GM21737 (cell line): Measurements from ENCODE around the gene METTL9.
"Not testable (repeated sequence)": the region's sequence is repeated elsewhere in the genome, so short reads cannot be mapped to it uniquely, and the experiment has no call there.

ENCODE experiments used
- ATAC-seq: cut with Tn5 transposase; IDR thresholded peaks from one replicate; pipeline ENCODE4 v1.9.1; 2021; ENCODE audit warnings: mild to moderate bottlenecking, moderate library complexity; ENCODE audit not compliant: unreplicated experiment

METTL9 gene

DNA sequence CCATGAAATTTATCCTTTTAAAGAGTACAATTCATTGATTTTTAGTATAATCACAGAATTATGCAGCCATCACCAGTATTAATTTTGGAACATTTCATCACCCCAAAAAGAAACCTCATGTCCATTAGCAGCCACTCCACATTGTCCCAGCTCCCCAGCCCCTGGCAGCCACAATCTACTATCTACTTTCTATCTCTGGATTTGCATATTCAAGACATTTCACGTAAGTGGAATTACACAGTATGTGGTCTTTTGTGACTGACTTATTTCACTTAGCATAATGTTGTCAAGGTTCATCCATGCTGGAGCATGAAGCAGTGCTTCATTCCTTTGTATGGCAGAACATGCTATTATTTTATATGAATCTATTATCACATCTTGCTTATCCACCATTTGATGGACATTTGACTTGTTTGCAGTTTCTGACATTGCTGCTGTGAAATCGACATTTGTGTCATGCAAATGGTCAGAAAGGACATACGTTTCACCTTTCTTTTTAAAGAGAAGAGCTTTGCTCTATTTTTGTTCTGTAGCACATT is 10.7 kb downstream of the METTL9 start:
- ATAC-seq = no peak

DNA sequence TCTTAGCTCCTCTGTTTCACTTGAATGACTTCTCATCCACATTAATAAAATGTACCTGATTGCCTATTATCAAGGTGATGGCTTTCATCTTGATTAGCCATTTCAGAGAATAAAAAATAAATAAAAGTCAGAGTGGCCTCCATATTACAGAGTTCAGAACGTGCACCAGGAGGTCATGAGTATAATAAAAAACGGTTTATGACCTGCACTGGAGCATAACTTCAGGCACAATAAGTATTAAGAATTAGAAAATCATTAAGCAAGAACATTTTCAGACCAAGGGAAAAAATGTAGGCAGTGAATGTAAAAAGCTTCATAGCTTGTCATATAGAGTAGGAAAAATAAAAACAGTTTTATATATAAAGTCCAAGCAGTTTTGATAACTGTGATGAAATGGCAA is 11.4 kb downstream of the METTL9 start:
- ATAC-seq = no peak

DNA sequence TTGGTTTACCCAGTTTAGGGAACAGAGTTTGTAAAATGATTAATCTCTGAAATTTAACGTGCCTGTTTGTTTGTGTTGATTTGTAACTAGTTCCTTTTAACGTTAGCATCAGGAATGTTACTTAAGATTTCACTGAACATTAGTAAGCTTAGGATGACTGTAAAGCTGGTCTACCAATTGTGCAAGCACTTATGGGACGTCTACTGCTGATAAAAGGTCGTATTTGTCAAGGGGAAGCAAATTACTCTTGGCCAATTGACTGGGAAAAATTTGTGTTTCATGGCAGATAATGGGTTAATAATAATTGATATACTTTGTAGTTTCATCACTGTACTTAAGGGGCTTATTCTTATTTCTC is 11.8 kb downstream of the METTL9 start:
- no peak for ATAC-seq

DNA sequence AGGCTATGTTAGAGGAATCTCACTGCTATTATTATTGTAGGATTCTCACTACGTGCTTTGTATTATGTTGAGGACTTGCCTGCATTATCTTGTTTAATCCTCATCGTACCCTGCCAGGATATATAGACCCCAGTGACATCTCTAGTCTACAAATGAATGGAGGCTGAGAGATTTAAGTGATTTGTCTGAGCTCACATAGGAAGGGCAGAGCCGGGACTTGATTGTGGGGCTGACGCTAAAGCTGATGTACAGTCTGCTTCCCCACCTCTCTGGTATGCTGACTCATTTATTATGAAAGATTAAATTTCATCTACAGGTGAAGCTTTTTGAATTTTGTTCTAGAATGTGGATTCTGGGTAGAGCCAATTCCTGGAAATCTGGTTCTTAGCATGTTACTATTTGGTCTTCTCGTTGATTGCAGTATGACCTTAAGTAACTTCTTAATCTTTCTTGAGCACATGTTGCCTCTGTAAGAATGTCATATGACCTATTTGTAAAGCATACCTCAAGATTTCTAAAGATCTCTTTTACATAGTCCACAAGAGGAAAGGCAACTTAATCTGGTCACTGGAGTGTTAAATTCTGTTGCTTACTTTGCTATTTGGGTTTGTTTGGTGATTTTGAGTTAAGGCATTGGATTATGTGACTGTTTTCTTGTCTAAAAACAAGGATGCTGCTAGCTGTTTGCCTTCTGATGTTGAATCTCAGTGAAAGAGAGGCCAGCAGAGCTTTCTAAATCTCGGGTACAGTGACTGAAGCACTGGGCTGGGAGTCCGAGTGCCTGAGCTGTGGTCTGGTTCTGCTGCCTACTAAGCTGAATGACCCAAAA is 12.4 kb downstream of the METTL9 start:
- ATAC-seq = no peak

DNA sequence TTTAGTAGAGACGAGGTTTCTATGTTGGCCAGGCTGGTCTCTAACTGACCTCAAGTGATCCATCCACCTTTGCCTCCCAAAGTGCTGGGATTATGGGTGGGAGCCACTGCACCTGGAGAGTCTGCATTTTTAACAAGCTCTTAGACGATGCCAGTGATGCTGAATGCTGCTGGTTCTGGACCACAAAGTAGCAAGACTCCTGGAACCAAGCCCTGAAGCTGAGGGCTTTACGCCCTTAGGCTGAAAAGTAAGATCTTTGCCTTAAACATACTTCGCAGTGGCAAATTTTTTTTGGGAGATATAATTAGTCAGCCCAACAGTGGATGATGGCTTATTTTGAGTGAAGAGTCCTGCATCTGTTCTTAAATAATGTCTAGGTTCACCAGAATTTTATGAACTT is 14.0 kb downstream of the METTL9 start:
- ATAC-seq = no peak

DNA sequence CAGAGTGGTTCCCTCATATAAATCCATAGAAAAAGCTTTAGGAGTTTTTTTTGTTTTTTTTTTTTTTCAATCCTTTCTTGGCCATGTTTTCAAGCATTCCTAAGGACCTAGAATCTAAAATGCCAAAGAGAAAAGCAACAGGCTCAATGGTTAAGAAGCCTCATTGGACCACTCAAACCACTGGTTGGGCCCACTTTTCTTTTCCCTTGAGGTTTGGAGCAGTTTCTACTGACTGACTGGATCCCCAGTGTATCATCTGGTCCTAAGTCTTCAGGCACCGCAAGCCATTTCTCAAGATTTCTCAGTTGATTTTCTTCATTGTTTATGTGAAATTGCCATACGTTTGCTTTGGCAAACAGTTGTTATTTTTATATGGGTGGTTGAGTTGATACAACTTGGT is 14.4 kb downstream of the METTL9 start:
- ATAC-seq = no peak

DNA sequence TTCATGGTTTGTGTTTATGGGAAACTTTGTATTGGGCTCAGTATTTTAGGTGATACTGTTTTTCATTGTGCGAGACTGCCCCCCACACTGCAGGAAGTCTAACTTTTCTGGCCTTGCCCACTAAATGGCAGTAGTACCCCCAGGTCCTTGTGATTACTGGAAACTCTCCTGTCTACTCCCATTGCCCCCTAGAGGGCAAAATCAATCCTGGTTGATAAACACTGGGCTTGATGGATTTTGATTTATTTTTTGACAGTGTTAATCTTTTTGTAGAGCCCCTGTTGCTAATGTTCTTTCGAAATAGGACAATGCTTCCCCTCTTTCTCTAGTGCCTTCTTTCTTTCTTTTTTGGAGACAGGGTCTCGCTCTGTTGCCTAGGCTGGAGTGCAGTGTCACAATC is 15.5 kb downstream of the METTL9 start:
- ATAC-seq = no peak

DNA sequence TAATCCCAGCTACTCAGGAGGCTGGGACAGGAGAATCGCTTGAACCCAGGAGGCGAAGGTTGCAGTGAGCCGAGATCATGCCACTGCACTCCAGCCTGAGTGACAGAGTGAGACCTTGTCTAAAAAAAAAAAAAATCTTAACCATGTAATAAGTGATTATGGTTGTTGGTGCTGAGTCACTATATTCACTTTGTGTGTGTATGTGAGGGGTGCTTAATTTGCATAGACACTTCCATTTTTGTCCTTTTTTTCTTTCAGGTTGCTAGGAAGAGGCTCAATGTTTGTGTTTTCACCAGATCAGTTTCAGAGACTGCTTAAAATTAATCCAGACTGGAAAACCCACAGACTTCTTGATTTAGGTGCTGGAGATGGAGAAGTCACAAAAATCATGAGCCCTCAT is 18.2 kb downstream of the METTL9 start:
- no peak for ATAC-seq

DNA sequence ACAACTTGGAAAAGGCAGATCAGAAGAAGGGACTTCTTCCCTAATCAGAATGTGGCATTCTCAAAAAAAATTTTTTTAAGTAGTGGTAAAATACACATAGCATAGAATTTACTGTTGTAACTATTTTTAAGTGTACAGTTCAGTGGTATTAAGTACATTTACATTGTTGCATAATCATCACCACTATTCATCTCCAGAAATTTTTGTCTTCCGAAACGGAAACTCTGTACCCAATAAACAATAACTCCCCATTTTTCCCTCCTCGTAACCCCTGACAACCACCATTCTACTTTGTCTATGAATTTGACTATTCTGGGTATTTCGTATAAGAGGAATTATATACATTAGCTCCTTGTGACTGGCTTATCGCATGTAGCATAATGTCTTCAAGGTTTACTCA is 18.9 kb downstream of the METTL9 start:
- no peak for ATAC-seq

DNA sequence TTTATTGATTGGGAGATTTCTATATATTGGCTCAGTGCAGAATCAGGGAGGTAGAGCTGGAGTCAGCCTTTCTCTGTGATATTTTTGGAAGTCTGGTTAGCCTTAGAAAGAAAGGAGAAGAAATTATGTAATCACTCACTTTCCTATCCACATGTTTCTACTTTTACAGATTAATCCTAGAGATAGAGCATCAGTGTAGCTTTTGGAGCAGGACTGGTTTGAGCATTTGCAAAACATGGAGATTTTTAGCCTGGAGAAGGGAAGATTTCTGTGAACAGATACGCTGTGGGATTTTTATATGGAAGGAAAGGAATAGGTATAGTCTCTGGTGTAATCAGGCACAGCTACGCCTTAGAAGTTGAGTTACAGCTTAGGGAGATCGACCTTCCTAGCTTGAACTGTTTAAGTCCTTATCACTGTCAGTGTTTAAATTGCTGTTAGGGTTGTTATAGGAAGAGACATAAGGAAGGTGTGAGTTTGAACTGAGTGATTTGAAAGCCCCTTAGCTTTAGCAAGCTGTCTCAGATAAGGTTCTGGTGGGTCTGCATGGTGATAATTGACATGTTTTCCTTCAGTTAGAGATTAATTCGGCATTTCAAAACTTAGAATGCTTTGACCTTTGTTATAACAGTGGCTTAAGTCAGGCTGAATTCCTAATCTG is 20.5 kb downstream of the METTL9 start:
- no peak for ATAC-seq

DNA sequence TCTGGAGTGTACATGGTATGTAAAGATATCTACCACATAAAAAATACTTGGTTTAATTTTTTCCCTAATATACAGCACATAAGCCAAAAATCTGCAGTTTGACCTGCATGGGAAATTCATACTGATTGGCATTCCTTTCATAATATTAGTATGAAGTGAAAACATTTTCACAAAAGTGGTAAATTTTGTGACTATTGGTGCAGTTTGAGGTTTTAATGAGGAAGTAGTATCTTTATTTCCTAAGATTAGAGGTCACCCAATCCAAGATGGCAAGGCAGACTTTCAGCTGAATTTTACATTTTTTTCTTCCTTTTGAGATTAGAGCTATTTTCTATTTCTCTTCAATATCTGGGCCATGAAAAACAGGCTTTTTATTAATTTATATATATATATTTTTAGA is 21.2 kb downstream of the METTL9 start:
- ATAC-seq = no peak

DNA sequence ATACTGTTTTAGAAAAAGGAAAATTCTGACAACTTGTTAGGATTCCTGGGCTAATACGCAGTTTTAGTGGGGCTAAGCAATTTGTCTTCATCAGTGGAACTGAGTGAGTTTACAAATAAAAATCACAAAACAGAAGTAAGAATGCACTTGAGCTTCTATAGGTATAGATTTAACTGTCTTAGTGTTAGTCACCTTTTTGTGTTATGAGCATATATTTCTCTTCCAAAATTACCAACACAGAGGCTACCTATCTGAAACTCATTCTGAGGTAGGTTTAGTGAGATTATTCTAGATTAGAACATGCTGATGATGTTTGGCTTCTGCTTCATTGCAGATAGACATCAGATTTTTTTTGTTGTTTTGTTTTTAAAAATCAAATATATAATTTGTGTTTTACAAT is 23.2 kb downstream of the METTL9 start:
- no peak for ATAC-seq

DNA sequence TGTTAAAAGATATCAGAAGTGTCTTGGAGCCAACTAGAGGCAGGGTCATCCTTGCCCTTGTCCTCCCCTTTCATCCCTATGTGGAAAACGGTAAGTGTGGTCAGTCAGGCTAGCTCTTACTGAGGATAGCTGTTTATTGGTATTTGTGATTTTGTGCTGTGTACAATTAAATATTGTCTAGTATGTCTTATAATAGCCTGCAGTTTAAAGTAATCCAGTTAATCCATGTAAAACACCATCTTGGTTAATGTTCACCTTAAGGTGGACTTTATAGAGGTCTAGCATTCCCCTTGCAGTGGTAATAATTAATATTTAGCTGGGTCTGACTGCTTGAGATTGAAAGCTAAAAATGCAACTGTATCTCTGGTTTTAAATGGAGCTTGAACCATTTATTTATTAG is 25.6 kb downstream of the METTL9 start:
- ATAC-seq = no peak

DNA sequence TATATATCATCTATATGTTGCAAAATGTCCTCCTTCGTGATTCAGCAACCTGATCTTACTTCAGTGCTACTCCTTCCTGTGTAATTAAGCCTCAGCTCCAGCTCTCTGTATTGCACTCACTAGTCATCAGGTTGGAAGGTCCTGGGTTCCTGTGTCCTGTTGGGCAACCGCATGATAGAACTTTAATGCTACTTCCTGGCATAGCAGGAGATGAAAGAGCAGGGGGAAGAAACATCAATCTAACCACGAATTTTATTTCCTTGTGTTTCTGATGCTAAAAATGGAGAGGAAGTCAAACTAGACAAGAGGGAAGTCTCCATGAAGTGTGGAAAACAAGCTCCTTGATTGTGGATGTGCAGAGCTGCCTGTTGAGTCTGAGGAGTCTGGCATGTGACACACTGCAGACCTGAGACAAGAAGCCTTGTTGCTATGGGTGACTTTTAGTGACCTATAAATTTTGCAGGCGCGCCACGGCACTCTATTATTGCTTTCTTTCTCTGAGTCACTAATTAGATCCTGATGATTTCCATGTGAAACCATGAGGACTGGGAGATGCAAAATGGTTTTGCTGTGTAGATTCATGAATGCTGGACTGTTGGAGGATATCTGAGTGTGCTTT is 27.4 kb downstream of the METTL9 start:
- no peak for ATAC-seq

DNA sequence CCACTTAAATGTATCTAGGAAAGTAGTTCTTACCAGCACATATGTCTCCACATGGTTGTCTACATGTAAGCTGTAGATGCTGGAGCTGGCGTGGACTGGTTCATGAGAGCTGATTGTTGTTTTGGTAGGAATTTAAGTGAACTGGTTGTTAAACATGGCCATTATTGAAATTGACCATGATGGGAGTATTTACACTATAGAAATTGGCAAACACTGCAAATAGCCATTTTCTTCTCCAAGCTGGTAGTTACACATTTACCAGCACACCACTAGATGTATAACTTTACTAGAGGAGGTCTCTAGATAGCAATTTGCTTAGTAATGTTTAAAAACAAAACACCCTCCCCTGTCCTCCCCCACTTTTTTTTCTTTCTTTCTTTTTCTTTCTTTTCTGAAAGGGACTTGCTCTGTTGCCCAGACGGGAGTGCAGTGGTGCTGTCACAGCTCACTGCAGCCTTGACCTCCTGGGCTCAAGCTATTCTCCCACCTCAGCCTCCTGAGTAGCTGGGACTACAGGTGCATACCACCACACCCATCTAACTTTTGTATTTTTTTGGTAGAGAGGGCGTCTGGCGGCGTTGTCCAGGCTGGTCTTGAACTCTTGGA is 28.8 kb downstream of the METTL9 start:
- ATAC-seq = no peak

DNA sequence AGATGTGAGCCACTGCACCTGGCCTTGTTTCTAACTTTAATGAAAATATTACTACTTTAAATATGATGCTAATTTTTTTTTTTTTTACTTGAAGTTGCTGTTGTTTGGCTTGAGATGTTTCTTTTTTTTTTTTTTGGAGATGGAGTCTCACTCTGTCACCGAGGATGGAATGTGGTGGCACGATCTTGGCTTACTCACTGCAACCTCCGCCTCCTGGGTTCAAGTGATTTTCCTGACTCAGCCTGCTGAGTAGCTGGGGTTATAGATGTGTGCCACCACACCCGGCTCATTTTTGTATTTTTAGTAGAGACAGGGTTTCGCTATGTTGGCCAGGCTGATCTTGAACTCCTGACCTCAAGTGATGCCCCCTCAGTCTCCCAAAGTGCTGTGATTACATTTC is 29.4 kb downstream of the METTL9 start:
- ATAC-seq = no peak

DNA sequence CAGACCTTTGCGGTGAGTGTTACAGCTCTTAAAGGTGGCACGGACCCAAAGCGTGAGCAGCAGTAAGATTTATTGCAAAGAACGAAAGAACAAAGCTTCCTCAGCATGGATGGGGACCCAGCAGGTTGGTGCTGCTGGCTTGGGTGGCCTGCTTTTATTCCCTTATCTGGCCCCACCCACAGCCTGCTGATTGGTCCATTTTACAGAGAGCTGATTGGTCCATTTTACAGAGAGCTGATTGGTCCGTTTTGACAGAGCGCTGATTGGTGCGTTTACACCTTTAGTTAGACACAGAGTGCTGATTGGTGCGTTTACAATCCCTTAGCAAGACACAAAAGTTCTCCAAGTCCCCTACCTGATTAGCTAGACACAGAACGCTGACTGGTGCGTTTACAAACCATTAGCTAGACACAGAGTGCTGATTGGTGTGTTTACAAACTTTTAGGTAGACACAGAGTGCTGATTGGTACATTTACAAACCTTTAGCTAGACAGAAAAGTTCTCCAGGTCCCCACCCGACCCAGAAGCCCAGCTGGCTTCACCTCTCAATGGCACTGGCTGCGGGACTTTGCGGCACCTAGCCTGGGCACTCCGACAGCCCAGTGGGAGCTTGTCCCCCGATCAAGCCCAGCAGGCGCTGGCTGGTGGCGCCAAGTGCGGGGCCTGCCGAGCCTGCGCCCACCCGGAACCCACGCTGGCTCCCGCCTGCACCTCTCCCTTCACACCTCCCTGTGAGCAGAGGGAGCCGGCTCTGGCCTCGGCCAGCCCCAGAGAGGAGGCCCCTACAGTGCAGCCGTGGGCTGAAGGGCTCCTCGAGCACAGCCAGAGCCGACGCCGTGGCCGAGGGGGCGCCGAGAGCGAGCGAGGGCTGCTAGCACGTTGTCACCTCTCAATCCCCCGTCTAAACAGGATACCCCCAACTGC is 30.5 kb downstream of the METTL9 start:
- not testable (repeated sequence) for ATAC-seq

DNA sequence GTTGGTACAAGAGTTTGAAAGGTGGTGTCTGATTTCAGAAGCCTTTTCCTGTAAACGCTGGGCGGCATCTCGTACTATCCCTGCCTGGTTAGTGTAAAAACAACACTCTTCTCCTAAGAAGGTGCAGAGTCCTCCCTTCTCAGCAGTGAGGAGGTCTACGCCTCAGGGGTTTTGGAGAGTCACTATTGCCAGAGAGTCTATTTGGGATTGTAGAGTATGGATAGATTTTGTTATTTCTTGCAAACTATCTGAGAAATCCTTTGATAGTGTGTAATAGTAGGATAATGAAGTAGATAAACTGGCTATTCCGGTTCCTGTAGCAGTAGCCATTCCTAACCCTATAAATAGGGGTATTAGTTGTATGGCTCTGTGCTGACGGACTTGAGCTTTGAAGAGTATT is 31.5 kb downstream of the METTL9 start:
- not testable (repeated sequence) for ATAC-seq

DNA sequence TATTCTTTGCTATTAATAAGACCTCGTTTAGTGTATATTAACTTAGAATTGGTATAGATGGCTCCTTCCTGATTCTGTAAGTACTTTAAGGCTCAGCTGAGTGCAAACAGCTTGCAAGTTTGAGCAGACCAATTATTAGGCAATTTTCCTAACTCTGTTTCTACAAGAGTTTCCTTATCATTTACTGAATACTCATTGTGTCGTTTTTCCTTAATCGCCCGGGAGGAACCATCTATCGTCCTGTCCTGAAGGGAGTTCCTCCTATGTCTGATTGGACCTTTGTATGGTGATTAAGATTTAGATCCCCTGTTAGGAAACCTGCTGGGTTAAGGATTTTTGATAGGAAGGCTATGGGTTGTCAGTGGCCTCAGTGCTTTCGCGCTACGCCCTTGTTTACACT is 32.0 kb downstream of the METTL9 start:
- not testable (repeated sequence) for ATAC-seq

DNA sequence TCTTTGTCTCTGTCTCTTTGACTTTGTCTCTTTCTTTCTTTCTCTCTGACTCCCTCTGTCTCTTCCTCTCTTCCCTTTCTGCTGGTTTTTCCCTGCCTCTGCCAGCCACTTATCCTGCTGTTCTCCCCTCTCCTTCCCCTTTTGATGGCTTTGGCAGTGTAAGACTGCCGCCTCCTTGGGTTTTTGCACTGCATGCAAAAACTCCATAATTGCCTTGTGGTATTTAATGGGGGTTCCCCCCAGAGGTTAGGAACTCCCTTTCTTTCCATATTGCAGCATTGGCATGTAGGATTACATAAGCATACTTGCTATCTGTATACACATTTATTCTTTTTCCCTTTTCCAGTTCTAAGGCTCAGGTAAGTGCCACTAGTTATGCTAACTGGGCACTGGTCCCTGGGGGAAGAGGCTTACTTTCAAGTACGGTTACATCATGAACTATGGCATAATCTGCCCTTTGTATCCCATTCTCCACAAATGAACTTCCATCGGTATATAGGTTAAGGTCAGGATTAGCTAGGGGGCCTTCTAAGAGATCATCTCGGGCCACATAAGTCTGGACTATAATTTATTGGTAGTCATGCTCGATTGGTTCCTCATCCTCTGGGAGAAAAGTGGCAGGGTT is 32.7 kb downstream of the METTL9 start:
- not testable (repeated sequence) for ATAC-seq
